RWPE2 (cell line): Measurements from ENCODE around the gene HNRNPDL.
"Not testable (repeated sequence)": the region's sequence is repeated elsewhere in the genome, so short reads cannot be mapped to it uniquely, and the experiment has no call there.

ENCODE experiments used
- ATAC-seq: fragments of 200-7000 bp; cut with Tn5 transposase; 3 replicates; pipeline ENCODE4 v1.9.1; 2021; ENCODE audit warnings: low read depth
- DNase-seq: peaks from one replicate; pipeline ENCODE4 v3.0.0-alpha.2; 2020; ENCODE audit warnings: low spot score
- H3K27ac ChIP-seq: fragments of 450-650 bp; 2 replicates; pipeline ENCODE4 v1.5.1; 2017; ENCODE audit warnings: mild to moderate bottlenecking; ENCODE audit not compliant: poor library complexity, severe bottlenecking
- H3K27me3 ChIP-seq: fragments of 250-450 bp; sonication (Bioruptor Pico); 2 replicates; pipeline ENCODE4 v1.5.1; 2021; ENCODE audit warnings: mild to moderate bottlenecking, moderate library complexity; ENCODE audit not compliant: insufficient read depth, poor library complexity, severe bottlenecking
- H3K36me3 ChIP-seq: fragments of 250-450 bp; sonication (Bioruptor Pico); 2 replicates; pipeline ENCODE4 v1.5.1; 2020; ENCODE audit warnings: low read depth, mild to moderate bottlenecking, moderate library complexity
- H3K4me1 ChIP-seq: fragments of 250-450 bp; sonication (Bioruptor Pico); 2 replicates; pipeline ENCODE4 v1.5.1; 2021; ENCODE audit warnings: mild to moderate bottlenecking, moderate library complexity; ENCODE audit not compliant: insufficient read depth, poor library complexity, severe bottlenecking
- H3K4me3 ChIP-seq: fragments of 250-450 bp; sonication (Bioruptor Pico); 2 replicates; pipeline ENCODE4 v1.5.1; 2021; ENCODE audit warnings: mild to moderate bottlenecking, moderate library complexity; ENCODE audit not compliant: severe bottlenecking
- H3K9me3 ChIP-seq: fragments of 250-450 bp; sonication (Bioruptor Pico); 2 replicates; pipeline ENCODE4 v1.5.1; 2021; ENCODE audit warnings: mild to moderate bottlenecking, moderate library complexity; ENCODE audit not compliant: severe bottlenecking
- CTCF ChIP-seq: fragments of 450-650 bp; IDR thresholded peaks from one replicate; pipeline ENCODE4 v1.5.1; 2017; ENCODE audit warnings: mild to moderate bottlenecking, moderate library complexity; ENCODE audit not compliant: poor library complexity, severe bottlenecking

HNRNPDL gene

GRCh38 chr4:82388405-82388804 lies 41.9 kb downstream of the HNRNPDL start:
- 0 out of 3 replicates have a peak, but pooled peaks have one; percentile 25 for ATAC-seq
- no peak overlapping the region for H3K4me3 ChIP-seq
- no peaks in the 10 kb centered on the region for H3K27me3 ChIP-seq
- DNase-seq: no peak
- no peak overlapping the region for H3K27ac ChIP-seq
- no peaks in the 10 kb centered on the region for H3K36me3 ChIP-seq
- no peak for TF ChIP-seq CTCF
- H3K4me1 ChIP-seq: no peaks in the 10 kb centered on the region
- no peaks in the 10 kb centered on the region for H3K9me3 ChIP-seq

- not testable (repeated sequence) for H3K36me3 ChIP-seq, H3K4me3 ChIP-seq, DNase-seq, H3K27ac ChIP-seq, H3K27me3 ChIP-seq, ATAC-seq, H3K4me1 ChIP-seq, H3K9me3 ChIP-seq
Measured at GRCh38 chr4:82386312-82386711, 44.0 kb downstream of the HNRNPDL start.

GRCh38 chr4:82382751-82383150 lies 47.5 kb downstream of the HNRNPDL start:
- DNase-seq (no peak), ATAC-seq (no peak)
- Histone ChIP-seq H3K27me3 (no peaks in the 10 kb centered on the region), H3K27ac (no peak overlapping the region), H3K36me3 (no peaks in the 10 kb centered on the region), H3K9me3 (no peaks in the 10 kb centered on the region), H3K4me1 (no peaks in the 10 kb centered on the region), H3K4me3 (no peak overlapping the region)
- no peak for TF ChIP-seq CTCF

GRCh38 chr4:82381661-82382296 lies 48.5 kb downstream of the HNRNPDL start:
- H3K27ac ChIP-seq: no peak overlapping the region
- H3K27me3 ChIP-seq: no peaks in the 10 kb centered on the region
- TF ChIP-seq CTCF: no peak
- no peak for ATAC-seq
- no peaks in the 10 kb centered on the region for H3K36me3 ChIP-seq
- DNase-seq: no peak
- H3K4me3 ChIP-seq: no peak overlapping the region
- H3K4me1 ChIP-seq: no peaks in the 10 kb centered on the region
- H3K9me3 ChIP-seq: no peaks in the 10 kb centered on the region

GRCh38 chr4:82381235-82381634 lies 49.0 kb downstream of the HNRNPDL start:
- H3K27ac ChIP-seq: no peak overlapping the region
- ATAC-seq (no peak), DNase-seq (no peak)

More at GRCh38 chr4:82381235-82381634, 49.0 kb downstream of the HNRNPDL start:
- Histone ChIP-seq H3K4me3 (no peak overlapping the region), H3K9me3 (no peaks in the 10 kb centered on the region), H3K36me3 (no peaks in the 10 kb centered on the region), H3K27me3 (no peaks in the 10 kb centered on the region), H3K4me1 (peaks cover 1% of the 10 kb centered on the region)
- TF ChIP-seq CTCF: no peak
